ENCODE data around the gene NFYC.
A peak's percentile ranks its signal among the peaks of the same experiment; 100 is the strongest.

- TF ChIP-seq CTCF (tag by site-specific recombination; IDR thresholded peaks at IDR 0.05) (no peak), ZNF645 (tag by site-specific recombination; IDR thresholded peaks at IDR 0.05) (no peak), ZNF701 (tag by site-specific recombination; IDR thresholded peaks at IDR 0.05) (no peak), PATZ1 (tag by site-specific recombination; IDR thresholded peaks at IDR 0.05) (no peak), ZFP41 (tag by site-specific recombination; IDR thresholded peaks at IDR 0.05; ENCODE audit: borderline replicate concordance) (no peak), ZBTB17 (tag by site-specific recombination; IDR thresholded peaks at IDR 0.05) (0 out of 2 replicates have a peak, but pooled peaks have one; percentile 18), ZNF449 (tag by site-specific recombination; IDR thresholded peaks at IDR 0.05) (no peak), KLF9 (tag by site-specific recombination; IDR thresholded peaks at IDR 0.05; ENCODE audit: low read depth) (no peak), RBAK (tag by site-specific recombination; IDR thresholded peaks at IDR 0.05) (no peak), REST (tag by site-specific recombination; IDR thresholded peaks at IDR 0.05) (no peak), ZBTB7A (tag by site-specific recombination; IDR thresholded peaks at IDR 0.05; ENCODE audit: low read depth) (no peak), GLI4 (tag by site-specific recombination; IDR thresholded peaks at IDR 0.05) (no peak)
- TF ChIP-seq, protein P1, sequence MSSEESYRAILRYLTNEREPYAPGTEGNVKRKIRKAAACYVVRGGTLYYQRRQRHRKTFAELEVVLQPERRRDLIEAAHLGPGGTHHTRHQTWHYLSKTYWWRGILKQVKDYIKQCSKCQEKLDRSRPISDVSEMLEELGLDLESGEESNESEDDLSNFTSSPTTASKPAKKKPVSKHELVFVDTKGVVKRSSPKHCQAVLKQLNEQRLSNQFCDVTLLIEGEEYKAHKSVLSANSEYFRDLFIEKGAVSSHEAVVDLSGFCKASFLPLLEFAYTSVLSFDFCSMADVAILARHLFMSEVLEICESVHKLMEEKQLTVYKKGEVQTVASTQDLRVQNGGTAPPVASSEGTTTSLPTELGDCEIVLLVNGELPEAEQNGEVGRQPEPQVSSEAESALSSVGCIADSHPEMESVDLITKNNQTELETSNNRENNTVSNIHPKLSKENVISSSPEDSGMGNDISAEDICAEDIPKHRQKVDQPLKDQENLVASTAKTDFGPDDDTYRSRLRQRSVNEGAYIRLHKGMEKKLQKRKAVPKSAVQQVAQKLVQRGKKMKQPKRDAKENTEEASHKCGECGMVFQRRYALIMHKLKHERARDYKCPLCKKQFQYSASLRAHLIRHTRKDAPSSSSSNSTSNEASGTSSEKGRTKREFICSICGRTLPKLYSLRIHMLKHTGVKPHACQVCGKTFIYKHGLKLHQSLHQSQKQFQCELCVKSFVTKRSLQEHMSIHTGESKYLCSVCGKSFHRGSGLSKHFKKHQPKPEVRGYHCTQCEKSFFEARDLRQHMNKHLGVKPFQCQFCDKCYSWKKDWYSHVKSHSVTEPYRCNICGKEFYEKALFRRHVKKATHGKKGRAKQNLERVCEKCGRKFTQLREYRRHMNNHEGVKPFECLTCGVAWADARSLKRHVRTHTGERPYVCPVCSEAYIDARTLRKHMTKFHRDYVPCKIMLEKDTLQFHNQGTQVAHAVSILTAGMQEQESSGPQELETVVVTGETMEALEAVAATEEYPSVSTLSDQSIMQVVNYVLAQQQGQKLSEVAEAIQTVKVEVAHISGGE (tag by site-specific recombination; conservative IDR thresholded peaks at IDR 0.05; ENCODE audit: low read depth): no peak
Measured at GRCh38 chr1:40796939-40797667, 105.6 kb downstream of the NFYC start.

All from HEK293 (cell line).